Esophagus squamous epithelium (tissue), 4 donors: ENCODE results near the gene TAAR6.

Experiments
- CTCF ChIP-seq, 6 experiments: fragments of 450-650 bp in 4 of 6; fragments of 200-600 bp in 2 of 6; sonication (generic) in 2 of 6; IDR thresholded peaks; one replicate each; pipeline ENCODE4 v1.5.1; 2016 to 2019; ENCODE audit warnings: antibody characterized with exemption in 6 of 6, mild to moderate bottlenecking in 4 of 6, moderate library complexity in 4 of 6
- POLR2A ChIP-seq, 4 donors: fragments of 450-650 bp; IDR thresholded peaks; one replicate each; pipeline ENCODE4 v1.6.1; 2017; ENCODE audit warnings: antibody characterized with exemption in 4 of 4, mild to moderate bottlenecking in 4 of 4, moderate library complexity in 3 of 4

DNA sequence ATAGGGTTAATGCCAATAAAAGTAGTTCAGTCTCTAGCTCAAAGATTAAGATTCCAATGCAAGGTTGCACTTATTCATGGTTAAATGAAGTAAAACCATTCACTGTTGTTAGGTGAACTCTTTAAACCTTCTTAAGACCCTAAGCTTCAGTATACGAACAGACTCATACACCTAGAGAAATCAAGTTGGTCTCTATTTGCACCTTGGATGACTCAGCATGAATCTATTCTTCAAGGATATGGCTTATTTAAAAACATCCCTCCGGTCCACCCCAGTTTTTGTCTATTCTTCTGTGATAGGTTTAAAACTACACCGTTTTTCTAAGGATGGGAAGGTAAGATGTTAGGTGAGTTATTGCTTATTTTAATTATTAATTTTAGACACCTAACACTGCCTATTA, 33.0 kb upstream of the TAAR6 start:
- TF ChIP-seq CTCF (IDR thresholded peaks at IDR 0.05), result no peak
- no peak for TF ChIP-seq POLR2A (IDR thresholded peaks at IDR 0.05)
